ENCODE measurements around the gene RFX8.
"Not testable (repeated sequence)": the region's sequence is repeated elsewhere in the genome, so short reads cannot be mapped to it uniquely, and the experiment has no call there.

Gene RFX8

GRCh38 chr2:101474731-101475384 is at the start of gene RFX8:
RFX8 (minus strand) TSS chr2:101475112; CDS start chr2:101466848, 8,264 bp downstream.
- DNase-seq = no peak

- no peak for DNase-seq
These were observed 46.6 kb upstream of the RFX8 start for GRCh38 chr2:101521487-101521886.

GRCh38 chr2:101520246-101520645 is 45.3 kb upstream of the RFX8 start:
- no peak for DNase-seq

- DNase-seq = no peak
These were observed 43.9 kb upstream of the RFX8 start for GRCh38 chr2:101518578-101519492.

- no peak for DNase-seq
These were observed 42.9 kb upstream of the RFX8 start for GRCh38 chr2:101517758-101518271.

GRCh38 chr2:101516823-101517690 is 42.1 kb upstream of the RFX8 start:
- DNase-seq = no peak

- no peak for DNase-seq
These were observed 41.4 kb upstream of the RFX8 start for GRCh38 chr2:101516349-101516748.

- DNase-seq = no peak
These were observed 40.6 kb upstream of the RFX8 start for GRCh38 chr2:101515477-101515876.

- no peak for DNase-seq
These were observed 38.1 kb upstream of the RFX8 start for GRCh38 chr2:101512993-101513392.

- no peak for DNase-seq
These were observed 36.5 kb upstream of the RFX8 start for GRCh38 chr2:101511381-101511780.

GRCh38 chr2:101509499-101510284 is 34.8 kb upstream of the RFX8 start:
- no peak for DNase-seq

- no peak for DNase-seq
These were observed 33.7 kb upstream of the RFX8 start for GRCh38 chr2:101508636-101509035.

- not testable (repeated sequence) for DNase-seq
These were observed 30.4 kb upstream of the RFX8 start for GRCh38 chr2:101505276-101505675.

GRCh38 chr2:101504744-101505143 is 29.8 kb upstream of the RFX8 start:
- not testable (repeated sequence) for DNase-seq

GRCh38 chr2:101502095-101502494 is 27.2 kb upstream of the RFX8 start:
- DNase-seq = no peak

GRCh38 chr2:101501443-101501842 is 26.5 kb upstream of the RFX8 start:
- no peak for DNase-seq

GRCh38 chr2:101500860-101501259 is 25.9 kb upstream of the RFX8 start:
- DNase-seq = no peak

GRCh38 chr2:101500180-101500579 is 25.3 kb upstream of the RFX8 start:
- no peak for DNase-seq

GRCh38 chr2:101496279-101496678 is 21.4 kb upstream of the RFX8 start:
- DNase-seq = no peak

GRCh38 chr2:101492936-101493473 is 18.1 kb upstream of the RFX8 start:
- no peak for DNase-seq

GRCh38 chr2:101486994-101487393 is 12.1 kb upstream of the RFX8 start:
- no peak for DNase-seq

- DNase-seq = no peak
These were observed 11.4 kb upstream of the RFX8 start for GRCh38 chr2:101486258-101486701.
